Right cardiac atrium (tissue), 5 donors: ENCODE results near the gene CYP2B6. TPM values are rescaled to one million over a fixed set of nuclear protein-coding genes. Genes with fewer than 3 reads are reported as not detected.
"Not testable (repeated sequence)": the region's sequence is repeated elsewhere in the genome, so short reads cannot be mapped to it uniquely, and the experiment has no call there.

Experiments used
- ATAC-seq, 2 donors: fragments of 200-7000 bp; cut with Tn5 transposase; one replicate each; pipeline versions ENCODE4 v1.8.0 to v1.9.1; 2020; ENCODE audit warnings: moderate library complexity in 2 of 2, mild to moderate bottlenecking in 1 of 2
- DNase-seq, 3 donors: peaks; one replicate each; pipeline ENCODE4 v3.0.0-alpha.2; 2020
- H3K27ac ChIP-seq: one replicate; pipeline ENCODE4 v1.5.1; 2013; ENCODE audit warnings: mild to moderate bottlenecking, low read length, control low read depth, moderate library complexity
- H3K27me3 ChIP-seq: one replicate; pipeline ENCODE4 v1.6.1; 2013; ENCODE audit not compliant: control insufficient read depth, insufficient read depth
- H3K4me1 ChIP-seq: one replicate; pipeline ENCODE4 v1.6.1; 2013; ENCODE audit warnings: low read length; ENCODE audit not compliant: control insufficient read depth, insufficient read depth
- H3K4me3 ChIP-seq: one replicate; pipeline ENCODE4 v1.5.1; 2013; ENCODE audit warnings: low read length, control low read depth
- H3K9me3 ChIP-seq: one replicate; pipeline ENCODE4 v1.6.1; 2013; ENCODE audit warnings: low read length; ENCODE audit not compliant: control insufficient read depth
- WGBS: extraction: QIAGEN DNeasy Blood & Tissue Kit; methylation state at CpG from one replicate; pipeline ENCODE4 v1.1.7; 2013; 5-methylcytosine and 5-hydroxymethylcytosine counted together
- intact Hi-C, 4 donors: fragments of 100-400 bp; cut with DNase I; formaldehyde crosslinking; loops; one replicate each; pipeline versions ENCODE4 v1.11.0 to v1.14.0; 2022 to 2023
- polyA plus RNA-seq: library from polyadenylated mRNA; stranded (reverse); fragments of 200-250 nt; gene quantifications from one replicate; pipeline ENCODE4 v1.2.3, GENCODE V29; 2013
- total RNA-seq, 4 donors: library from RNA; stranded (reverse); fragmentation: NEBNext Ultra II Directional; extraction: Animal tissue kit (Norgen Biotek cat#: 25700); gene quantifications; one replicate each; pipeline ENCODE4 v1.2.1, GENCODE V29; 2021
- donor health status: healthy with polysubstance abuse.
- donor health status: DM: no; HTN: yes; CAD: no.
- donor health status: DM: no; HTN: no; CAD: no.
- donor health status: DM: no; HTN: yes; CAD: no; lungs with severe emphysema.
- donor health status: DM: yes; HTN: yes; CAD: no.

CYP2B6 gene
- total and polyA plus RNA-seq, 5 donors: not detected

- Histone ChIP-seq H3K9me3 (no peaks in the 10 kb centered on the region), H3K27me3 (no peaks in the 10 kb centered on the region), H3K27ac (no peak overlapping the region), H3K4me3 (no peak overlapping the region), H3K4me1 (no peaks in the 10 kb centered on the region)
- DNase-seq (no peak), ATAC-seq (no peak)
- 0% methylated on average over 2 of the region's 2 CpGs for WGBS
- intact Hi-C loops: no loop called here
Measured at GRCh38 chr19:41031916-41032315, 40.8 kb downstream of the CYP2B6 start.

- ATAC-seq: not testable (repeated sequence)
Measured at GRCh38 chr19:41033324-41033723, 42.2 kb downstream of the CYP2B6 start.

DNA sequence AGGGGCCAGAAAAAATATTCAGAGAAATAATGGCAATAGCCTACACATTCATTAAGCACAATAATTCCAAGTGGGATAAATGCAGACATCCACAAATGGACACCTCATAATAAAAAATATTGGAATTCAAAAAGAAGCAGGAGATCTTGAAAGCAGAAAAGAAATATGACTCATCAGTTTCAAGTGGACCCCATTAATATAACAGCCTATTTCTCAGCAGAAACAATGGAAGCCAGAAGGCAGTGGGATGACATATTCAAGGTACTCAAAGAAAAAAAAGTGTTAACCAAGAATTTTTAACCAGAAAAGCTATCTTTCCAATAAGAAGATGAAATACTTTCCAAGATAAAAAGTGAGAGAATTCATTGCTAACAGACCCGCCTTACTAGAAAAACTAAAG is 48.7 kb downstream of the CYP2B6 start:
- no peaks in the 10 kb centered on the region for H3K27me3 ChIP-seq
- DNase-seq (no peak), ATAC-seq (no peak)
- H3K4me1 ChIP-seq: no peaks in the 10 kb centered on the region
- intact Hi-C loops: no loop called here
- no peak overlapping the region for H3K27ac ChIP-seq
- no peaks in the 10 kb centered on the region for H3K9me3 ChIP-seq
- H3K4me3 ChIP-seq: no peak overlapping the region
- 86% methylated on average over 1 of the region's 1 CpG for WGBS

More at GRCh38 chr19:41033324-41033723, 42.2 kb downstream of the CYP2B6 start:
- H3K4me3 ChIP-seq, H3K4me1 ChIP-seq, intact Hi-C loops, DNase-seq, H3K9me3 ChIP-seq, H3K27ac ChIP-seq, H3K27me3 ChIP-seq: not testable (repeated sequence)
- 55% methylated on average over 7 of the region's 7 CpGs for WGBS

DNA sequence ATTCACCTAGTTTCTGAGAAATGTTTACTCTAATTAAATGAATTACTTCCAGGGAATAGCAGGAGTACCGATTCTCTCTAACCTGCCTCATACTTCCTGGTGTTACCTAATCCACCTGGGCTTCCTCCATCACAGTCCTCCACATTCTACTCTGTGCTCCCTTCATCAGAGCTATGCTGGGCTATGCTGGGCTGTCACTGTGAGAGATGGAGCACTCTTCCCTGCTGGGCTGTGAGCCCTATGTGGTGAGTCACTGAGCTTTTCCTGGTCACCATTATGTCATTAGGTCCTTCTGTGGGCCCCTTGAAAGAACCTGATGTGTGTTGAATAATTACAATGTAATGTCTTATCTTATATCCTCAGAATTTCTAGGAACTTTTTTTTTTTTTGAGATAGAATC is 54.0 kb downstream of the CYP2B6 start:
- ATAC-seq, intact Hi-C loops: not testable (repeated sequence)

GRCh38 chr19:41050426-41050825 is 59.3 kb downstream of the CYP2B6 start:
- DNase-seq: no peak
- ATAC-seq: no peak
- H3K27me3 ChIP-seq: no peaks in the 10 kb centered on the region
- H3K4me1 ChIP-seq: no peaks in the 10 kb centered on the region
- H3K9me3 ChIP-seq: no peaks in the 10 kb centered on the region
- intact Hi-C loops: no loop called here
- WGBS: 77% methylated on average over 13 of the region's 13 CpGs
- H3K4me3 ChIP-seq: no peak overlapping the region
- no peak overlapping the region for H3K27ac ChIP-seq

More for the DNA sequence above, 54.0 kb downstream of the CYP2B6 start:
- DNase-seq, H3K4me3 ChIP-seq, H3K4me1 ChIP-seq, H3K9me3 ChIP-seq, H3K27me3 ChIP-seq, H3K27ac ChIP-seq: not testable (repeated sequence)
- WGBS: 72% methylated on average over 1 of the region's 1 CpG

- H3K27me3 ChIP-seq, intact Hi-C loops: not testable (repeated sequence)
Measured at GRCh38 chr19:41052162-41052561, 61.1 kb downstream of the CYP2B6 start.

DNA sequence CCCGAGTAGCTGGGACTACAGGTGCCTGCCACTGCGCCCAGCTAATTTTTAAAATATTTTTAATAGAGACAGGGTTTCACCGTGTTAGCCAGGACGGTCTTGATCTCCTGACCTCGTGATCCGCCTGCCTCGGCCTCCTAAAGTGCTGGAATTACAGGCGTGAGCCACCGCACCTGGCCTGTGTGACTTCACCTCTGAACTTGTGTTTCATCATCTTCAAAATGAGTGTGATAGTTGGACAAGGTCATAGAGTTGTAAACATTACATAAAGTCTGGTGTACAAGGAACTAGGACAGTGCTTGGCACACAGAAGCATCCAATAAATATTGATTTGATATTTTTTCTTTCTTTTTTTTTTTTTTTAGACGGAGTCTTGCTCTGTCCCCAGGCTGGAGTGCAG is 62.2 kb downstream of the CYP2B6 start:
- intact Hi-C loops, H3K9me3 ChIP-seq, H3K27me3 ChIP-seq, ATAC-seq, DNase-seq, H3K4me3 ChIP-seq, H3K27ac ChIP-seq, H3K4me1 ChIP-seq: not testable (repeated sequence)
- 80% methylated on average over 10 of the region's 10 CpGs for WGBS

More at GRCh38 chr19:41052162-41052561, 61.1 kb downstream of the CYP2B6 start:
- DNase-seq, ATAC-seq, H3K4me3 ChIP-seq, H3K4me1 ChIP-seq, H3K27ac ChIP-seq, H3K9me3 ChIP-seq: not testable (repeated sequence)
- WGBS: 80% methylated on average over 7 of the region's 7 CpGs

- H3K27me3 ChIP-seq: no peaks in the 10 kb centered on the region
Measured at GRCh38 chr19:41064974-41065569, 74.0 kb downstream of the CYP2B6 start.

More at GRCh38 chr19:41064974-41065569, 74.0 kb downstream of the CYP2B6 start:
- Histone ChIP-seq H3K9me3 (no peaks in the 10 kb centered on the region), H3K4me1 (no peaks in the 10 kb centered on the region), H3K27ac (no peak overlapping the region), H3K4me3 (no peak overlapping the region)
- no peak for ATAC-seq
- WGBS: 60% methylated on average over 7 of the region's 7 CpGs
- intact Hi-C loops: no loop called here
- no peak for DNase-seq

Other genes starting within 250 kb of the CYP2B6 start
- 1 to 10 TPM; 4.5 to 6.1 (median 5.1) TPM for gene ACTMAP, start 240.8 kb upstream of the CYP2B6 start, total RNA-seq
- 5.1 TPM for gene ACTMAP, start 240.8 kb upstream of the CYP2B6 start, polyA plus RNA-seq
- gene SNRPA, start 240.1 kb upstream of the CYP2B6 start, total RNA-seq: 10 to 100 TPM; 32.3 to 44.9 (median 39.5) TPM
- gene SNRPA, start 240.1 kb upstream of the CYP2B6 start, polyA plus RNA-seq: 27.0 TPM
- 1 to 10 TPM in 3 of 4 donors, under 1 TPM in 1; 0.71 to 3.1 (median 1.5) TPM for gene MIA, start 215.8 kb upstream of the CYP2B6 start, total RNA-seq
- gene MIA, start 215.8 kb upstream of the CYP2B6 start, polyA plus RNA-seq: 3.7 TPM
- gene RAB4B, start 213.0 kb upstream of the CYP2B6 start, total RNA-seq: 10 to 100 TPM; 14.4 to 17.0 (median 15.2) TPM
- gene RAB4B, start 213.0 kb upstream of the CYP2B6 start, polyA plus RNA-seq: 25.3 TPM
- 10 to 100 TPM; 55.9 to 75.2 (median 58.1) TPM for gene EGLN2, start 192.1 kb upstream of the CYP2B6 start, total RNA-seq
- 52.3 TPM for gene EGLN2, start 192.1 kb upstream of the CYP2B6 start, polyA plus RNA-seq
- not detected for gene CYP2A6, start 140.8 kb upstream of the CYP2B6 start, total RNA-seq
- not detected for gene CYP2A6, start 140.8 kb upstream of the CYP2B6 start, polyA plus RNA-seq
- gene CYP2A7, start 109.1 kb upstream of the CYP2B6 start, total RNA-seq: not detected
- not detected for gene CYP2A7, start 109.1 kb upstream of the CYP2B6 start, polyA plus RNA-seq
- not detected for gene CYP2A13, start 97.2 kb downstream of the CYP2B6 start, total RNA-seq
- gene CYP2A13, start 97.2 kb downstream of the CYP2B6 start, polyA plus RNA-seq: not detected
- gene CYP2F1, start 123.2 kb downstream of the CYP2B6 start, total RNA-seq: not detected
- gene CYP2F1, start 123.2 kb downstream of the CYP2B6 start, polyA plus RNA-seq: not detected
- gene CYP2S1, start 201.9 kb downstream of the CYP2B6 start, total RNA-seq: 1 to 10 TPM; 1.1 to 1.7 (median 1.2) TPM
- gene CYP2S1, start 201.9 kb downstream of the CYP2B6 start, polyA plus RNA-seq: 0.14 TPM
- 10 to 100 TPM; 30.2 to 43.6 (median 38.5) TPM for gene AXL, start 227.9 kb downstream of the CYP2B6 start, total RNA-seq
- gene AXL, start 227.9 kb downstream of the CYP2B6 start, polyA plus RNA-seq: 12.3 TPM